K562 (cell line): Measurements from ENCODE around the gene DNAJC11. TPM values are rescaled to one million over a fixed set of nuclear protein-coding genes. Genes with fewer than 3 reads are reported as not detected.
A peak's percentile ranks its signal among the peaks of the same experiment; 100 is the strongest.

Experiments
- ADNP ChIP-seq: fragments of 200-800 bp; sonication (Bioruptor generic); IDR thresholded peaks from 2 replicates; pipeline ENCODE4 v1.6.1; 2016; ENCODE audit warnings: missing genetic modification characterization, missing compliant biosample characterization
- BCL6 ChIP-seq: fragments of 250-450 bp; sonication (Bioruptor Pico); IDR thresholded peaks from 2 replicates; pipeline ENCODE4 v1.4.0; 2020
- BCOR ChIP-seq: fragments of 450-650 bp; IDR thresholded peaks from 2 replicates; pipeline ENCODE4 v1.6.1; 2016
- CBX1 ChIP-seq: sonication (generic); IDR thresholded peaks from 2 replicates; pipeline ENCODE4 v1.6.1; 2016; ENCODE audit warnings: antibody characterized with exemption, low read depth, mild to moderate bottlenecking
- ETV5 ChIP-seq: sonication (generic); formaldehyde crosslinking; IDR thresholded peaks from 2 replicates; pipeline ENCODE4 v1.4.0; 2020; ENCODE audit warnings: low read depth, mild to moderate bottlenecking, missing genetic modification reagents
- FOXJ3 ChIP-seq: sonication (generic); formaldehyde crosslinking; IDR thresholded peaks from 2 replicates; pipeline ENCODE4 v1.4.0; 2020; ENCODE audit warnings: mild to moderate bottlenecking, missing genetic modification reagents
- HDAC3 ChIP-seq: fragments of 450-650 bp; IDR thresholded peaks from 2 replicates; pipeline ENCODE4 v1.6.1; 2018; ENCODE audit warnings: borderline replicate concordance, mild to moderate bottlenecking, moderate library complexity; ENCODE audit not compliant: partially characterized antibody
- MAFG ChIP-seq: fragments of 450-650 bp; conservative IDR thresholded peaks from 2 replicates; pipeline ENCODE4 v1.6.1; 2016; ENCODE audit warnings: missing genetic modification characterization, missing compliant biosample characterization
- MXI1 ChIP-seq: IDR thresholded peaks from 2 replicates; pipeline ENCODE4 v1.6.1; 2011; ENCODE audit warnings: low read depth, mild to moderate bottlenecking, improper control_type of control experiment, low read length
- PHF20 ChIP-seq: fragments of 450-650 bp; IDR thresholded peaks from 2 replicates; pipeline ENCODE4 v1.6.1; 2018; ENCODE audit not compliant: partially characterized antibody
- PML ChIP-seq: IDR thresholded peaks from 2 replicates; pipeline ENCODE4 v1.6.1; 2012; ENCODE audit warnings: low read length, inconsistent platforms
- POLR3G ChIP-seq: IDR thresholded peaks from 2 replicates; pipeline ENCODE4 v1.6.1; 2011; ENCODE audit not compliant: insufficient read length, insufficient replicate concordance; ENCODE audit errors: extremely low read depth
- RREB1 ChIP-seq: fragments of 250-450 bp; sonication (Bioruptor Pico); IDR thresholded peaks from 2 replicates; pipeline ENCODE4 v1.4.0; 2020
- SAFB2 ChIP-seq: fragments of 200-400 bp; formaldehyde crosslinking; IDR thresholded peaks from 2 replicates; pipeline ENCODE4 v1.6.1; 2018; ENCODE audit warnings: borderline replicate concordance, low read length, low read depth, moderate library complexity; ENCODE audit not compliant: severe bottlenecking
- ZBTB5 ChIP-seq: fragments of 450-650 bp; IDR thresholded peaks from 2 replicates; pipeline ENCODE4 v1.6.1; 2017; ENCODE audit warnings: antibody characterized with exemption
- ZNF232 ChIP-seq: sonication (generic); formaldehyde crosslinking; IDR thresholded peaks from 2 replicates; pipeline ENCODE4 v1.8.0; 2022; ENCODE audit warnings: mild to moderate bottlenecking, missing genetic modification reagents
- ZNF384 ChIP-seq: IDR thresholded peaks from 2 replicates; pipeline ENCODE4 v1.6.1; 2012; ENCODE audit warnings: low read depth, low read length, improper control_type of control experiment
- ZNF699 ChIP-seq: fragments of 250-450 bp; sonication (Bioruptor Pico); IDR thresholded peaks from 2 replicates; pipeline ENCODE4 v1.8.0; 2021; ENCODE audit warnings: mild to moderate bottlenecking, moderate library complexity; ENCODE audit not compliant: insufficient replicate concordance
- ZZZ3 ChIP-seq: fragments of 450-650 bp; IDR thresholded peaks from 2 replicates; pipeline ENCODE4 v1.6.1; 2016; ENCODE audit warnings: antibody characterized with exemption, mild to moderate bottlenecking, moderate library complexity
- polyA plus RNA-seq, 8 experiments: library from polyadenylated mRNA; depleted of rRNA in 4 of 8; stranded (reverse) in 5 of 8; unstranded in 3 of 8; fragments of >200 nt; fragmentation: Nextera tagmentation in 2 of 8; fragmentation: Illumina TruSeq in 1 of 8; extraction: Ambion mirVana in 2 of 8; extraction: Trizol in 1 of 8; gene quantifications; 2 replicates each; pipeline versions ENCODE4 v1.2.1 to v1.2.3, GENCODE V29; 2011 to 2014; ENCODE audit warnings: inconsistent platforms in 1 of 8, missing spikeins in 1 of 8
- total RNA-seq, 7 experiments: library from RNA; depleted of rRNA in 6 of 7; stranded (reverse); fragments of >200 nt in 6 of 7; fragmentation: Illumina TruSeq in 2 of 7; extraction: Trizol in 2 of 7; gene quantifications; 2 replicates each; pipeline versions ENCODE4 v1.2.1 to v1.2.3, GENCODE V29; 2011 to 2021; ENCODE audit warnings: low replicate concordance in 1 of 7
- TF ChIP-seq, protein P1 (sequence below): fragments of 250-450 bp; sonication (Bioruptor Pico); IDR thresholded peaks from 2 replicates; pipeline ENCODE4 v1.9.0; 2021; ENCODE audit warnings: mild to moderate bottlenecking
- TF ChIP-seq, protein P2 (sequence below): sonication (generic); formaldehyde crosslinking; IDR thresholded peaks from 2 replicates; pipeline ENCODE4 v1.8.0; 2022; ENCODE audit warnings: mild to moderate bottlenecking, missing genetic modification reagents

The DNAJC11 gene
- total and polyA plus RNA-seq, 9 of the 15 experiments (the other 6 are each of a cell fraction or from before 2014, with no cell fraction given), result 14.1 to 123 (median 76.6) TPM

GRCh38 chr1:6601923-6602668 lies 99.5 kb downstream of the DNAJC11 start (continued):
- TF ChIP-seq MXI1, result no peak
- no peak for TF ChIP-seq BCOR
- TF ChIP-seq ADNP (tag), result no peak
- no peak for TF ChIP-seq BCL6
- TF ChIP-seq ZZZ3, result no peak
- TF ChIP-seq FOXJ3 (CRISPR knock-in tag), result no peak
- TF ChIP-seq MAFG (tag), result no peak
- TF ChIP-seq ZNF699 (CRISPR knock-in tag), result no peak
- TF ChIP-seq CBX1, result no peak; the same call in 1 of the 2 replicates
- no peak for TF ChIP-seq PML
- no peak for TF ChIP-seq PHF20
- TF ChIP-seq ETV5 (CRISPR knock-in tag), result peak; percentile 3; the same call in 1 of the 2 replicates
- no peak for TF ChIP-seq RREB1 (CRISPR knock-in tag)
- TF ChIP-seq ZNF384, result no peak
- TF ChIP-seq, protein P1, sequence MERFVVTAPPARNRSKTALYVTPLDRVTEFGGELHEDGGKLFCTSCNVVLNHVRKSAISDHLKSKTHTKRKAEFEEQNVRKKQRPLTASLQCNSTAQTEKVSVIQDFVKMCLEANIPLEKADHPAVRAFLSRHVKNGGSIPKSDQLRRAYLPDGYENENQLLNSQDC, result no peak
- TF ChIP-seq, protein P2, sequence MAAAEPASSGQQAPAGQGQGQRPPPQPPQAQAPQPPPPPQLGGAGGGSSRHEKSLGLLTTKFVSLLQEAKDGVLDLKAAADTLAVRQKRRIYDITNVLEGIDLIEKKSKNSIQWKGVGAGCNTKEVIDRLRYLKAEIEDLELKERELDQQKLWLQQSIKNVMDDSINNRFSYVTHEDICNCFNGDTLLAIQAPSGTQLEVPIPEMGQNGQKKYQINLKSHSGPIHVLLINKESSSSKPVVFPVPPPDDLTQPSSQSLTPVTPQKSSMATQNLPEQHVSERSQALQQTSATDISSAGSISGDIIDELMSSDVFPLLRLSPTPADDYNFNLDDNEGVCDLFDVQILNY (CRISPR knock-in tag), result peak; percentile 79
- TF ChIP-seq SAFB2, result no peak
- no peak for TF ChIP-seq HDAC3
- no peak for TF ChIP-seq ZNF232 (CRISPR knock-in tag)
- TF ChIP-seq POLR3G, result no peak
- TF ChIP-seq ZBTB5, result no peak
